ENCODE measurements around the gene RGS9.
"Not testable (repeated sequence)": the region's sequence is repeated elsewhere in the genome, so short reads cannot be mapped to it uniquely, and the experiment has no call there.

Gene RGS9

DNA sequence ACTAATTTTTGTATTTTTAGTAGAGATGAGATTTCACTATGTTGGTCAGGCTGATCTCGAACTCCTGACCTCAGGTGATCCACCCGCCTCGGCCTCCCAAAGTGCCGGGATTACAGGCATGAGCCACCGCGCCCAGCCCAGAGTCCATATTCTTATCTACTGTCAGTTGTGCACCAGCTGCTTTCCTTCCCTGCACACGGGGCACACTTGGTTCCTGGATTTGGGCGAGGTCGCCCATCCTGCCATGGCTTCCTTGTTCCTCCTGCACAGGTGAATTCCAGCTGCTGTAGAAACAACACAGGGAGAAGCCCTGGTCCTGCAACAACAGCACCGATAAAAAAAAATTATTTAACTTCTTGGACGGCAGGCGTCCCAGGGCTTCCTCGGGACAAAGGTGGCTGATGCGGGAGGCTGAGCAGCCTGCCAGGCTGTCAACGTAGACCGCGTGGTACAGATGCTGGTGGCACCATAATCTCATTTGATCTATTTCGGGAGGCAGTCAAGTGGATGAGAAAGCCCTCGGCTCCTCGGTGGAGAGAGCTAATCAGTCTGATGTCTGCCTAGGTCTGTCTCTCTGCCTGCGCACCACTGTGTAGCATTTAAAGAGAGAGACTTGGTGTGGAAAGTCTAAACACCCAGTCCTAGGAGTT is 19.1 kb downstream of the RGS9 start:
- DNase-seq = no peak

DNA sequence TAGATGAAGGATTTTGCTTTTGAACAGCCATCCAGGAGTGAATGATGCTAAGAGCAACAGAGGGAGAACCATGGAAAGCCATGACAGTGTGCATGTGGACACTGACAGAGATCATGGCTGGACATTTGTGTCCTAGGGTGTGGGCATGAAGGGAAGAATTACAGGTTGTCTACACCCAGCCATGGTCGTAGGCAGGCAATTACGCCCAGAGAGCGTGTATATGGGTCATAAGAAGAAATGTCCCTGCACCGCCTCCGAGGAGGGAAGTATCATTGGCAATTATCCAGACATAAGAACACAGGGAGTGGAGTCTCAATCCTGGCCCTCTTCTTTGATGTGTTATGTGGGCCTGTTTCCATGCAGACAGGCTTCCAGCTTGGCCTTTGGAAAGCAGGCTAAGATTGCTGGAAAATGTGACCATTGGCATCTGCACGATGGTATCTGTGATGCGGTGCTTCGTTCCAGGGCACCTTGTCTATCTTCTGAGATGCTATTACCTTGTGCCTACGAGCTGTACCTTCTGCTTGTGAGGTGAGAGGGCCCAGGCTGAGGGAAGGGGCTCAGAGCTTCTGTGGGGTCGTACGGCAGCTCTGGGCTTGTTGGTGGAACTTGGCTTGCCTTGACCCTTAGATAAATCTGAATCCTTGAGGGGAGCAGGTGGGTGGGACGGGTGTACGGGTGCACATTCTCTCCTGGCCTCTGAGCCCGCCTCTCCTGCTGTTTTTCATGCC is 19.8 kb downstream of the RGS9 start:
- no peak for DNase-seq

DNA sequence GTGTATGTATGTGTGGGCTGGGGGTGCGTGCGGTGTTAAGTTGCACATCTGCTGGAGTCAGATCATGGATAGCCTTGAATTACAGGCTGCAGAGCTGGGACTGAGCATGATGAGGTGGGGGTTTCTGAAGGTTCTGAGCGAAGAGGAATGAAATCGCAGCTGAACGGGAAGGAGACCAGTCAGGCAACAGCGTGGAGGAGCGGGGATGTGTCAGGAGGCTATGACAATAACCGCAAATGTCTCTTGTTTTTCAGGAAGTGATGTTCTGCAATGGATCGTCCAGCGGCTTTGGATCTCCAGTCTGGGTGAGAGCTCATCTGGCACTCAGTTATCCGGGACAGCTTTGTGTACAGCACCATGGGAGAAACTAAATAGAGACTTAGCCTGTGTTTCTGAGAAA is 20.9 kb downstream of the RGS9 start:
- no peak for DNase-seq

DNA sequence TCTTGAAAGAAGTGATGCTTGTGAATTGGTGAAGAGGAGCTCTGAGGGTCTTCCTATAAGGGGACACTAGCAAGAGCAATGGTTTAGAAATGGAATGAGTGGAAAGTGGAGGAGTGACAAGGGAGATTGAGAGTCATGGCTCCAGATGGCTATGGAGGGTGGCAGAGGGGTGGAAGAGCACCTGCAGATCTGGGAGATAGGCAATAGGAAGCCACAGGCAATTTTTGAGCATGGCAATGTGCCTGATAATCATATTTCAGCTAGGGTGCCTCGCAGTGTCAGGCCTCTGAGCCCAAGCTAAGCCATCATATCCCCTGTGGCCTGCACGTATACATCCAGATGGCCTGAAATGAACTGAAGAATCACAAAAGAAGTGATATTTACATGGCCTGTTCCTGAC is 21.5 kb downstream of the RGS9 start:
- no peak for DNase-seq

DNA sequence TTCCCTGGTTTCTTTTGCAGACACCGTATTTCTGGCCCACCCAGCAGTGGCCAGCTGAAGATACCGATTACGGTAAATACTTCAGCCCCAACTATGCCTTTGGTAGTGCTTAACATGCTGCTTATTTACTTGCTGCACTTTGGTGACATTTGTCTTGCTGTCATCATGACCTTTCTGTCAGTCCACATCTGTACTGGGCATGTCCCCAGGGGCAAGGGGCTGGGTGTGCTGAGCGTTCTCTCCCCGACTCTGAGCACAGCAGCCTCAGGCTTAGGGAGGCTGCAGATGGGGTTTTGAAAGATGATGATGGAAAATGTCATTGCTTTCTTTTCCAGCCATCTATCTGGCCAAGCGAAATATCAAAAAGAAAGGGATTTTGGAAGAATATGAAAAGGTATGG is 23.3 kb downstream of the RGS9 start:
- no peak for DNase-seq

DNA sequence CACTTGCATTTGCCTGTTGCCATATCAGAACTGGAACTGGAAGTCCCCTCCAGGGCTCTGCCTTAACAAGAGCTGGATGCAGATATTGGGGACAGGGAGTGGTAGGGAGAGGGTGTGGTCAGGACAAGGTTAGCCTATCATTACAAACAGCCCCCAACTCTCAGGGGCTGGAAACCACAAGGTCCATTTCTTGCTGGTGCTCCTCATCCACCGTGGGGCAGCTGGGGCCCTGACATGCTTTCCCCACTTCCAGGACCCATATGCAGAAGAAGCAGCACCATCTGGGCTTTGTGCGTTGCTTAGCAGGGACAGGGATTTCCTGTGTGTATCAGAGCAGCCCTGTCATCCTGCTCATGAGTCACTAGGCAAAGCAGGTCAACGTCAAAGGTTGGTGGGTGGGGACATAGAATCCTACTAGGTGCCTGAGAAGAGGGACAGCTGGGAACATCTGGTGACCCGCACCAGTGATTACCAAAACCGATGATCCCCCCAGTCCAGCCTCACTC is 26.9 kb downstream of the RGS9 start:
- DNase-seq = no peak

DNA sequence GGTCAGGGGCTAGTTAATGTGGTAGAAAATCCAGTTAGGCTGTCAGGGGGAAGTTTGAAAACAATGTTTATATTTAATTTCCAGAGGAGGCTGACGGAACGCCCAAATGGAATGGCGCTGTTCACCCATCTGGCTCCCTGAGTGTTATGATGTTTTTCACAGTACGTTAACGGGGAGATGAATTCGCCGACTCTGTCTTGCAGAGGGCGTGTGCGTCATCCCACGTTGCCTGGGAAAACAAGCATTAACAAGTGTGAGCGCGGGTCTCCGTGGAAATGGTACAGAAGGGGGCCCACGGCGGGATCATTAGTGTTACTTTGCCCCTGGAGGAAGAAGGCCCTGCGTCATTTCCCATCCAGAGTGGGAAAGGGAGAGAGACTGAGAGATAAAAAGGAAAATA is 29.6 kb downstream of the RGS9 start:
- DNase-seq = no peak

DNA sequence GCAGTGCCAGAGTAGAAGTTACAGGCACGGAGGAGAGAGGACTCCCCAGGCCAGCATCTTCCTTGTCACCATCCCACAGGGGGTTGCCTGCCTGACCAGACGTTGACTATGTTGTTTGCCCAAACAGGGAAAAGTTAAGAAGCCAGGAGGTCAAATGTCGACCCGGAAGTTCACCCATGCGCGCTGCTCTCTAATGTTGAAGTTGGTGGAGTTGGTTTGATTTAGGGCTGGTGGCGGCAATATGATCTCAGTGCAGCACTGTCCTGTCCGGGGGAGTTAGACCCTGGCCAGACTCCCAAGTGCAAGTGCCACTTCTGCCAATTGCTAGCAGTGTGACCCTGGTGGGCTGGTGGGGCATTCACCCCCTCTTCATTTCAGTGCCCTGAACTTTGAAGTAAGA is 30.4 kb downstream of the RGS9 start:
- DNase-seq = no peak

DNA sequence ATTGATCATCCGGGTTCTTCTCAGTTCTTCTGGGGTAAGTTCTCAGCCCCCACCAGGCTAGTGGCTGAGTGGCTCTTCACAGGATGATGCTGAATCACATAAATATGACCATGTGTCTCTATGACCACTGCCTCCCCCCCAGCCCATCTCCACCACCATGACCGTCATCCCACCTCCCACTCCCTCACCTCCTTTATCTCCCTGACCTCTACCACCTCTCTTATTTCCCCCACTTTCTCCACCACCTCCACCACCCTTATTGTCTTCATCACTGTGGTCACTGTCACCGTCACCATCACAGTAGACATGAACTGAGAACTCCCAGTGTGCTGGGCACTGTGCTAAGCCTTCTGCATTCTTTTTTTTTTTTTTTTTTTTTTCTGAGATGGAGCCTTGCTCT is 32.5 kb downstream of the RGS9 start:
- DNase-seq = no peak

DNA sequence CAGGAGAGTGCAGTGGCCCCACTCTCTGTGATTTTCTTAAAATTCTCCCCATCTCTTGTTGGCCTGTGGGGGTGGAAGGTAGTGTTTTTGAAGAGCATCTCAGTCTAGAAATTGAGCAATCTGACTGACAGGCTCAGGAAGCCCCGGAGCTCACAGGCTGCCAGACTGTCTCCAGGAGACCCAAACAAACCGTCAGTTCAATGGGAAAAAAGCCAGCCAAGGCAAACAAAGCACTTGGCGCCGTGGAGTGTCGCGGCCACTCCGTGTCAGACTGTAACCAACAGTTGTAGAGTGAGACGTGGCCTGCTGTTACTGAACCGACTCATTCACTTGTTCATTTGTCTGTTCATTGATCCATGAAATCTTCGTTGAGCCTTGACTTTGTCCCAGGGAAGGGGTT is 33.7 kb downstream of the RGS9 start:
- no peak for DNase-seq

DNA sequence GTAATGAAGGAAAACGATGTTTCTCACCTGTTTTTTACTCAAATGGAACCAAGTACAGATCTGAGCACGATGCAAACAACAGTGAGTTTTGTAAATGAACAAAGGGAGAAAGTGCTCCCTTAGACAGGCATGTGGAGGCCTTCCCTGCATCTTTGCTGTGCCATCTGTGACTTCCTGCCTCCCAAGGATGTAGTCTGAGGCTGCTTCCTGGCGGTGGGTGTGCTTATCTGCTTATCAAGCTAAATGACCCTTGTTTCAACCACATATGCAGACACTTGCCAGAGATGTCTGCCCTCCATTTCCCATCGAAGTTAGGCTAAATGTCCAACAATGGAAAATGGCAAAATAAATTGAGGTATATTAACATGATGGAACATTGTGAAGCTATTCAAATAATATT is 34.6 kb downstream of the RGS9 start:
- no peak for DNase-seq

DNA sequence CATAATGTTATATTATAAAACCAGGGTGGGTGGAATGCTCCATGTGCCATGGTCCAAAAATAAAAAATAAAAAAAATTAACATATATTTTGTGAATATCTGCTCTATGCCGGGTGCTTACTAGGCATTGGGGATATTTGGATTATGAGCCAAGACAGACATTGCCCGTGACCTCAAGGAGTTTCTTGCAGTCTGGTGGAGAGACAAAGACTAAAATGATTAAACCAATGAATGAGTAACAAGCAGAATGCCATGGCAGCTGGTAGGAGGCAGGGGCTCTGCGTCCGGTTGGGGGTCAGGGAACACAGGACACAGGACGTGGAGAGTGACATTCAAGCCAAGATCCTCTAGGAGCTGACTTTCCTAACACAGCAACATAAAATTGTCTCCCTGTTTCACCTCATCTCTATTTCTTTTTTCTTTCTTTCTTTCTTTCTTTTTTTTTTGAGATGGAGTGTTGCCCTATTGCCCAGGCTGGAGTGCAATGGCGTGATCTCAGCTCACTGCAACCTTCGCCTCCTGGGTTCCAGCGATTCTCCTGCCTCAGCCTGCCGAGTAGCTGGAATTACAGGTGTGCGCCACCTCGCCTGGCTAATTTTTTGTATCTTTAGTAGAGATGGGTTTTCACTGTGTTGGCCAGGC is 35.4 kb downstream of the RGS9 start:
- no peak for DNase-seq

DNA sequence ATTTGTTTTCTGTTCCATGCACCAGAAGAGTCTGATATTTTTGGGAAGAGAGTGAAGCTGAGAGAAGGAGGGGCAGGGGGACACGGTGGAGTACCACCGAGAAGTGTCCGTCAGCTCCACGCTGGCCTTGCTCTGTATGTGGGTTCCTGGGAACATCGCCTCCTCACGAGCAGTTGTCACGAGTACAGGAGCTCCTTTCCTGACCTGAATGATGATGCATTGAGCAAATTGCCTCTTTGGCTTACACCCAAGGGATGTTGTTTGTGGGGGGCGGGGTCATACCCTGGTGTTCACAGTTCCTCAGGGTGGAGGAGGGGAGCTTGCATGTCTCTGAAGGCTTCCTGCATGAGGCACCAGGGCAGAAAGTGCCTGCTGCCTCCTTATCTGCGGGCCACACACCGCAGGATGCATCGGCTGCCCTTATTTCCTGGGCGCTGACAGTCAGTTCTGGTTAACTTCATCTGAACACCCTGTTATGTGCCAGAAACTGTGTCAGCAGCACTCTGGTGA is 36.2 kb downstream of the RGS9 start:
- DNase-seq = no peak

DNA sequence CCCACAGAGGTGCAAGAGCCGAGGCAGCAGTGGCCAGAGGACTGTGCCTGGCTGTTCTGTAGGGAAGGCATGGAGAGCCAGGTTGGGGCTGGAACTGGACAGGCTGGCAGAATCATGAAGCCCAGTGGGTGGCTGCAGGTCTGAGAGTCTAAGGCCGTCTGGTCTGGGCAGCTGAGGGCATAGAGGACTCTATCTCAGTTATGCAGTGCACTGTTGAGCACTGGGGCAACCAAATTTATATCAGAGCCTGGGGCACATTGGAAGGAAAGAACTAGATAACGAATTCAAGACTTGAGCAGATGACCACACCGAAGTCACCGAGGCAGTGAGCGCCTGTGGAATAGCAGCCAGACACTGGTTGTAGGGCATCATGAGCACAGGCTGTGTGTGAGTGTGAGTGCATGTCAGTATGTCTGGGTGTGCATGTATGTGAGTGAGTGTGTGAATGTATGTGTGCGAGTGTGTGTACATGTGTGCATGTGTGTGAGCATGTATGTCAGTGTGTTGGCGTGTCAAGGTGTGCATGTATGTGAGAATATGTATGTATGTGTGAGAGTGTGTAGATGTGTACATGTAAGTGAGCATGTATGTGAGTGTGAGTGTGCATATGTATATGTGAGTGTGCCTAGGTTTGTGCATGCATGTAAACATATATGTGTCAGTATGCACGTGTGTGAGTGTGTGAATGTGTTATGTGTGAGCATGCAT is 37.0 kb downstream of the RGS9 start:
- DNase-seq = no peak

DNA sequence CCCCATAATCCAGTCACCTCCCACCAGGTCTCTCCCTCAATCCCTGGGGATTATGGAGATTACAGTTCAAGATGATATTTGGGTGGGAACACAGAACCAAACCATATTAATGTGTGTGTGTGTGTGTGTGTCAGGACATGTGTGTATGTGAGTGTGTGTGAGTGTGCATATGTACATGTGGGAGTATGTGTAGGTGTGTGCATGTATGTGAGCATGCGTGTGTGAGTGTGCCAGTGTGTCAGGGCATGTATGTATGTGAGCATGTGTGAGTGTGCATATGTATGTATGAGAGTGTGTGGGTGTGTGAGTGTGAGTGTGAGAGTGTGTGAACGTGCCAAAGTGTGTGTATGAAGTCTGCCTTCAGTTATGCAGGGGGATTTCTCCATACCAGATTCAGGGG is 37.8 kb downstream of the RGS9 start:
- DNase-seq = no peak

DNA sequence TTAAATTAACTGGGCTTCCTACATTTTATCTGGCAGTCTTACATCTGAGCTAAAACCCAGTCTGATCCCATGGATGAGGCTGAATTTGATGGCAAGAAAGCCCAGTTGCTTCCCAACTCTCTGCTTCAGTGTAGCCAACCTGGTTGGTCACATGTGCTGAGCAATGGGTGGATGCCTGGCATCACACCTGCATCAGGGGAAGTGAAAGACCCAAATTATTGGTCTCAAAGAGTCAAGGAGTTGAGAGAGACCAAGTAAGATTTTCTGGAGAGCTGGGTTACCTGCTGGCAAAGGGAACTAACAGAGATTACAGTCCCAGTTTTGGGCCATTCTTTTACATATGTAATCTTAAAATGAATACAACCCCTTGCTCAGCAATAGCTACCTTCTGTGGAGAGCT is 38.8 kb downstream of the RGS9 start:
- no peak for DNase-seq

DNA sequence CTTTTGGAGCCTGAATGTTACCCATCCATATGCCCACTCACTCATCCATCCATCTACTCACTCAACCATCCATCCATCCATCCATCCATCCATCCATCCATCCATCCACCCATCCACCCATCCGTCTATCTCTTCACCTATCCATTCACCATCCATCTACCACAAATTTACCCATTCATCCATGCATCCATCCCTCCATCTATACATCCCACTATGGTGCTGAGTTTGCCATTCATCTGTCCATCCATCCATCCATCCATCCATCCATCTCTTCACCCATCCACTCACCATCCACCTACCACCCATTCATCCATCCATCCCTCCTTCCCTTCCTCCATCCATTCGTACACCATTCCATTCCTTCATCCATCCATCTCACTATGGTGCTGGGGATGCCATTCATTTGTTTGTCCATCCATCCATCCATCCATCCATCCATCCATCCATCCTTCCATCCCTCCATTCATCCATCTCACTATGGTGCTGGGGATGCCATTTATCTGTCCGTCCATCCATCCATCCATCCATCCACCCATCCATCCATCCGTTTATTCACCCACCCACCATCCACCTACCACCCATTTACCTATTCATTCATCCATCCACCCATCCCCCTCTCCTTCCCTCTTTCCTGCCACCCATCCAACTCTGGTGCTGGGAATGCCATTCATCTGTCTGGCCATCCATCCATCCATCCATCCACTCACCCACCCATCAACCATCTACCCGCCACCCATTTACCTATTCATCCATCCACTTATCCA is 39.7 kb downstream of the RGS9 start:
- no peak for DNase-seq

DNA sequence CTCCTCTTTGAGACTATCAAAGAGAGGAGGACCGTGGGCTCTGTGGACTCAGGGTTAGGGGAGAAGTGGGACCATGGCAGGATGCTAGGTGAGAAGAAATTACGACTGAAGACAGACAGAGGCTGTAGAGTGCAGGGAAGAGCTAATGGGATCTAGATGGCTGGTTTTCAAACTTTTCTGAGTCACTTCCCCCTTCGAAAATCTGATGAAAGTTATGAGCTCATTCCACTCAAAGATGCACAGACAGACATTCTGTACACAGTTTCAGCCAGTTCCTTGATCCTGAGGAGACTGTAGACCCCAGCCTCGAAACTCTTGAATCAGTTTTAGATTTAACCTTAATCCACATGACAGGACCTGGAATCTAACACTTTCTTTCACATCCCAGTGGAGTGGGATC is 40.7 kb downstream of the RGS9 start:
- DNase-seq = no peak

DNA sequence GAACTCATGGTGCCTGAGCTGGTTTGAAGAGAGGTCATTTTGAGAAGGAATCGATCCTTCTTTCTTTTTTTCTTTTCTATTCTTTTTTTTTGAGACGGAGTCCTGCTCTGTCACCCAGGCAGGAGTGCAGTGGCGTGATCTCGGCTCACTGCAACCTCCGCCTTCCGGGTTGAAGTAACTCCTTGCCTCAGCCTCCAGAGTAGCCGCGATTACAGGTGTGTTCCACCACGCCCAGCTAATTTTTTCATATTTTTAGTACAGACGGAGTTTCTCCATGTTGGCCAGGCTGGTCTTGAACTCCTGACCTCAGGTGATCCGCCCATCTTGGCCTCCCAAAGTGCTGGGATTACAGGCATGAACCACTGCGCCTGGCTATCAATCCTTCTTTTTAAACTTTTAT is 43.1 kb downstream of the RGS9 start:
- DNase-seq = not testable (repeated sequence)

DNA sequence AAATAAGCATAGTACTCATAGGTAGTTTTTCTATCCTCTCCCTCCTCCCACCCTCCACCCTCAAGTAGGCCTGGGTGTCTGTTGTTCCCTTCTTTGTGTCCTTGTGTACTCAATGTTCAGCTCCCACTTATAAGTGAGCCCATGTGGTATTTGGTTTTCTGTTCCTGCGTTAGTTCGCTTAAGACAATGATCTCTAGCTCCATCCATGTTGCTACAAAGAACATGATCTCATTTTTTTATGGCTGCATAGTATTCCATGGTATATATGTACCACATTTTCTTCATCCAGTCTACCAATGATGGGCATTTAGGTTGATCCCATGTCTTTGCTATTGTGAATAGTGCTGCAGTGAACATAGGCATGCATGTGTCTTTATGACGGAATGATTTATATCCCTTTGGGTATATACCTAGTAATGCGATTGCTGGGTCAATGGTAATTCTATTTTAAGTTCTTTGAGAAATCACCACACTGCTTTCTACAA is 43.6 kb downstream of the RGS9 start:
- not testable (repeated sequence) for DNase-seq

DNA sequence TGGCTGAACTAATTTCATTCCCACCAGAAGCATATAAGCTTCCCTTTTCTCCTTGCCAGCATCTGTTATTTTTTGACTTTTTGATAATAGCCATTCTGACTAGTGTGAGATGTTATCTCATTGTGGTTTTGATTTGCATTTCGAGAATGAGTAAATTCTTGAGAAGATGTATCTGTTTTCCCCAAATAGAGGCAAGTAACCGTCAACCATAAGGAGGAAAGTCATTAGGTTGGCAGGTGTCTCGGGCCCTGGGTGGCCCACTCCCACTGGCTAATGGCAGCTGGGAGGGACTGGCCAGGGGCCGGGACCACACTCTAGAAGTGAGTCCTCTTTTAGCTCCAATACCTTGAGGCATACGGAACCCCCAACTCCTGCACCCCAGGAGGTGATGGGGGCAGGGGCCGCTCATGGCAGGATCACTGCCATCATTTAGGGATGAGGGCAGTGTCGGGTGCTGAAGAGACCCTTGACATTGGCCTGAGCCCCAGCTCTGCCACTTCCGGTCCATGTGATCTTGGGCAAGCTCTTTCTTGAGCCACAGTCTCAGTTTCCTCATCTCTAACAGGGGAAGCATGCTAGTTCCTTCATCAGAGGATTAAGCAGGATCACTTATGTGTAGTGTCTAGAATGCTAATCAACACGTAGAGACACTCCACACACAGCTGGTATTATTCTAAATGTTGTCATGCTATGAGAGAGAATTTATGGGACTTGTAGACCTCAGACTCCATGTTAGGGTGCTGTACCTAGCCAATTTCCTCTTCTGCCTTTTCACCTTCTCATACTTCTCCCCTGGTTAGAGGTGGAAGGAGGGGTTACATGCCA is 44.3 kb downstream of the RGS9 start:
- no peak for DNase-seq

Measured in right kidney (tissue), 1 donor.